Measurements from ENCODE around the gene LAMA3.

Gene LAMA3

GRCh38 chr18:23688528-23688927 lies 725 bp upstream of the LAMA3 start:
- no peaks in the 10 kb centered on the region for H3K36me3 ChIP-seq (ENCODE audit: control insufficient read depth, insufficient read depth, low read length)
- 68 to 72% methylated on average over 4 of the region's 5 CpGs for WGBS, 2 experiments
- H3K9me3 ChIP-seq (ENCODE audit: control insufficient read depth, low read length), result no peaks in the 10 kb centered on the region
- no peaks in the 10 kb centered on the region for H3K4me1 ChIP-seq (ENCODE audit: control insufficient read depth, insufficient read depth, low read length)
- H3K27me3 ChIP-seq (ENCODE audit: control insufficient read depth, insufficient read depth, low read length, poor library complexity, severe bottlenecking), result peaks cover 53% of the 10 kb centered on the region
- no peak overlapping the region for H3K27ac ChIP-seq (ENCODE audit: insufficient read depth, low read depth, low read length, poor library complexity, severe bottlenecking)
- H3K4me3 ChIP-seq (ENCODE audit: insufficient read depth, low read depth, low read length), result no peak overlapping the region

- Histone ChIP-seq H3K4me3 (ENCODE audit: insufficient read depth, low read depth, low read length) (peak overlapping the region; percentile 28), H3K4me1 (ENCODE audit: control insufficient read depth, insufficient read depth, low read length) (no peaks in the 10 kb centered on the region), H3K27ac (ENCODE audit: insufficient read depth, low read depth, low read length, poor library complexity, severe bottlenecking) (no peak overlapping the region), H3K9me3 (ENCODE audit: control insufficient read depth, low read length) (no peaks in the 10 kb centered on the region), H3K27me3 (ENCODE audit: control insufficient read depth, insufficient read depth, low read length, poor library complexity, severe bottlenecking) (peaks cover 53% of the 10 kb centered on the region), H3K36me3 (ENCODE audit: control insufficient read depth, insufficient read depth, low read length) (no peaks in the 10 kb centered on the region)
- WGBS, 2 experiments, result 3% methylated on average over 85 of the region's 85 CpGs
Measured at GRCh38 chr18:23689616-23690504, 607 bp downstream of the LAMA3 start.

- no peaks in the 10 kb centered on the region for H3K4me1 ChIP-seq (ENCODE audit: control insufficient read depth, insufficient read depth, low read length)
- 44 to 48% methylated on average over 16 of the region's 21 CpGs for WGBS, 2 experiments
- no peaks in the 10 kb centered on the region for H3K36me3 ChIP-seq (ENCODE audit: control insufficient read depth, insufficient read depth, low read length)
- no peak overlapping the region for H3K4me3 ChIP-seq (ENCODE audit: insufficient read depth, low read depth, low read length)
- H3K27ac ChIP-seq (ENCODE audit: insufficient read depth, low read depth, low read length, poor library complexity, severe bottlenecking), result no peak overlapping the region
- H3K27me3 ChIP-seq (ENCODE audit: control insufficient read depth, insufficient read depth, low read length, poor library complexity, severe bottlenecking), result peaks cover 53% of the 10 kb centered on the region
- no peaks in the 10 kb centered on the region for H3K9me3 ChIP-seq (ENCODE audit: control insufficient read depth, low read length)
Measured at GRCh38 chr18:23690505-23691068, 1.3 kb downstream of the LAMA3 start.

DNA sequence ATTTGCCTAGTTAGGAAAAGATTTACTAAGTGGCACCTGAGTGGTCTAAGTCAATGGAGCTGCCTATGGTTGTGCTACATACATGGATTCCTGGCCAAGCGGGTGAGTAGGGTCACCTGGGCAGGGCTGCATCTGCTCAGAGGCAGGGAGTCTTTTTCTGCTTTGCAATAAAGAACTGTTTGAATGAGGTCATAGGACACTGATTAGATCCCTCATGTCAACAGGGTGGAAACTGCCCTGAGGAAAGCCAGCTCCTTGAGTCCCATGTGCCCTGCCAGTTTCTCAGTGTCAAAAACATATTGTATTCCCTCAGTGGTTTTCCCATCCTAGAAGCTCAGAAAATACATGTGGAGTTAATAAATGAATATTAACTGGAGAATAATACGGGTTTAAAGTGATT lies 4.6 kb downstream of the LAMA3 start:
- H3K36me3 ChIP-seq (ENCODE audit: control insufficient read depth, insufficient read depth, low read length), result no peaks in the 10 kb centered on the region
- H3K27ac ChIP-seq (ENCODE audit: insufficient read depth, low read depth, low read length, poor library complexity, severe bottlenecking), result no peak overlapping the region
- no peak overlapping the region for H3K4me3 ChIP-seq (ENCODE audit: insufficient read depth, low read depth, low read length)
- peaks cover 28% of the 10 kb centered on the region for H3K27me3 ChIP-seq (ENCODE audit: control insufficient read depth, insufficient read depth, low read length, poor library complexity, severe bottlenecking)
- WGBS, 2 experiments, result 84 to 92% methylated on average over 2 of the region's 2 CpGs
- no peaks in the 10 kb centered on the region for H3K9me3 ChIP-seq (ENCODE audit: control insufficient read depth, low read length)
- H3K4me1 ChIP-seq (ENCODE audit: control insufficient read depth, insufficient read depth, low read length), result no peaks in the 10 kb centered on the region

DNA sequence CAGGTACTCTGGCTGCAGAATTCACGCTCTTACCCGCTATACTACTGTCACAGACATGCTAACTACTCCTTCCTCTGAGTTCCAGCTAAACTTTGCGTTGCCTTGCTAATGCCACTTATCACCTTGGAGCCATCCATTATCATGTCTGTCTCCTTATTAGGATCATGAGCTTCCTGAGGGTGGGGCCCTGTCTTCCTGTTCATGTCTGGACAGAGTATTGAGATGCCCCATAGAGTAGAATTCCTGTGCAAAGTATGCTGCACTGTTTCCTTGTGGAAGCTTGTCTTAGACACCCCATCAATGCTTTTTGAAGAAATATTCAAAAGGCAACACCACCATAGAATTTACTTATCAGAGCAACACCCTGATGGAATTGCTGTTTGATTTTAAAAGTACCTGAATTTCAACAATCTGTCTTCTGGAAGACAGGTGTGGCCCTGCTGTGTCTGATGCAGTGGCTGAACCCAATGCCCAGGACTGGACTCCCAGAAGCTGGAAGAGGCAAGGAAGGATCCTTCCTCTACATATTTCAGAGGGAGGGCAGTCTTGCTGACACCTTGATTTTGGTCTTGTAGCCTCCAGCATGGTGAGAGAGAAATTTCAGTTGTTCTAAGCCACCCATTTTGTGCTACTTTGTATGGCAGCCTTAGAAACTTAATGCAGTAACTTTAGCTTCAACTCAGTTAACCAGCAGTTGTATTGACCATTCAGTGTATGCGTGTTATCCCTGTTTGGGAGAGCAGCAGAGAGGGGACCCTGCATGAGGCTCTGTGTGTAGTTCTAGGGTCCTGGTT lies 5.6 kb downstream of the LAMA3 start:
- Histone ChIP-seq H3K4me1 (ENCODE audit: control insufficient read depth, insufficient read depth, low read length) (no peaks in the 10 kb centered on the region), H3K9me3 (ENCODE audit: control insufficient read depth, low read length) (no peaks in the 10 kb centered on the region), H3K36me3 (ENCODE audit: control insufficient read depth, insufficient read depth, low read length) (no peaks in the 10 kb centered on the region), H3K27ac (ENCODE audit: insufficient read depth, low read depth, low read length, poor library complexity, severe bottlenecking) (no peak overlapping the region), H3K27me3 (ENCODE audit: control insufficient read depth, insufficient read depth, low read length, poor library complexity, severe bottlenecking) (peaks cover 18% of the 10 kb centered on the region), H3K4me3 (ENCODE audit: insufficient read depth, low read depth, low read length) (no peak overlapping the region)
- WGBS, 2 experiments, result 93 to 94% methylated on average over 4 of the region's 4 CpGs

DNA sequence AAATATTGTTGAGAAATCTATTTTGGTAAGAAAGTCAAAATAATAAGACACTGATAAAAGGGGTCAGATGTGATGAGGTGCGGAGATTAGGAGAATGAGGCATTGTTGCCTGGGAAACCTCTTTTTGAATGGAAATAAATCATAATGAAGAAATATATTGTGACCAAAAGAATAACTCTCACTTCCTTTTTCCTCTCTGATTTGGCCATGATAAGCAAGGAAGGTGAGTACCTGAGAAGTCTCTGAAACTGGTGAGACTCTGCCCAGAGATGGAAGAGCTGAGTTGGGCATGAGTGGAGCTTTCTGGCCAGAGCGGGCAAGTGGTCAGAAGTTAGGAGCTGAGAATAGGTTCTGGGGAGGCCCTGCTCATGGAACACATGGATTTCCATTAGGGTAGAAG lies 11.8 kb downstream of the LAMA3 start:
- no peaks in the 10 kb centered on the region for H3K9me3 ChIP-seq (ENCODE audit: control insufficient read depth, low read length)
- no peaks in the 10 kb centered on the region for H3K4me1 ChIP-seq (ENCODE audit: control insufficient read depth, insufficient read depth, low read length)
- no peak overlapping the region for H3K27ac ChIP-seq (ENCODE audit: insufficient read depth, low read depth, low read length, poor library complexity, severe bottlenecking)
- no peak overlapping the region for H3K4me3 ChIP-seq (ENCODE audit: insufficient read depth, low read depth, low read length)
- 80 to 88% methylated on average over 2 of the region's 2 CpGs for WGBS, 2 experiments
- no peaks in the 10 kb centered on the region for H3K36me3 ChIP-seq (ENCODE audit: control insufficient read depth, insufficient read depth, low read length)
- H3K27me3 ChIP-seq (ENCODE audit: control insufficient read depth, insufficient read depth, low read length, poor library complexity, severe bottlenecking), result no peaks in the 10 kb centered on the region

DNA sequence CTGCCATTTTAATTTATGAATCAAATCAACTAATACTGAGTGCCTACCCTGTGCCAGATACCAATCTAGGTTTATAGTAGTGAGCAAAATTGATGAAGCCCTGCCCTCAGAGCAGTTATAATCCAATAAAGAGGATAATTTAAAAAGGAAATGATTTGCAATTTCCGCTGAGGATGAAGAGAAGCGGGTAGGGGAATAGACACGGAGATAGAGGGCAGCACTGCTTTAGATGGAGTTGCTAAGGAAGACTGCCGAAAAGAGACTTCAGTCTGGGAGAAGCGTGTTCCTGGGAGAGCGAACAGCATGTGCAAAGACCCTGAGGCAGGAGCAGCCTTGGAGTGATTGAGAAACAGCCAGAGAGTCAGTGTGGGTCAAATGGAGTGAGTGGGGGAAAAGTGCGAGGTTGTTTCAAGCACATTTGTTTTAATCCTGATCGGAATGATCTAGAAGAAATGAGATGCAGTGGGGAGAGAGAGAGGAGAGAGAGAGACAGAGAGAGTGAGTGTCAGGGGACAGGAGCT lies 12.4 kb downstream of the LAMA3 start:
- Histone ChIP-seq H3K4me1 (ENCODE audit: control insufficient read depth, insufficient read depth, low read length) (no peaks in the 10 kb centered on the region), H3K36me3 (ENCODE audit: control insufficient read depth, insufficient read depth, low read length) (no peaks in the 10 kb centered on the region), H3K27ac (ENCODE audit: insufficient read depth, low read depth, low read length, poor library complexity, severe bottlenecking) (no peak overlapping the region), H3K4me3 (ENCODE audit: insufficient read depth, low read depth, low read length) (no peak overlapping the region), H3K27me3 (ENCODE audit: control insufficient read depth, insufficient read depth, low read length, poor library complexity, severe bottlenecking) (no peaks in the 10 kb centered on the region), H3K9me3 (ENCODE audit: control insufficient read depth, low read length) (no peaks in the 10 kb centered on the region)
- WGBS, 2 experiments, result 88 to 90% methylated on average over 8 of the region's 8 CpGs

DNA sequence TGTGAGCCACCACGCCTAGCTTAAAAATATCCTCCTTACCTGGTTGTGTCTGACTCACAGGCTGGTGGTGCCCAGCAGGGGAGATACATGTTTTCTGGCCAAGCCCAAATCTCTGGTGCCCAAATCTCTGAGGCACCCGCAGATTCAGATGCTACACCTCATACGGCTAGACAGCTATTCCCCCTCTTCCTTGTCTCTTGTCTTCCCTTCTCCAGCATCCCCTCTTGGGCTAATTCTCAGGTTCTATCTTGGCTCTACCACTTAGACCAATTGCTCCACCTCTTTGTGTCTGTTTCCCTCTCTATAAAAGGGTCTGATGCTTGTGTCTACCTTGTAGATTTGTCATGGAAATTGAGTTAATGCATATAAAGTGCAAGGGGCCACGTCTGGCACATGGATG lies 13.4 kb downstream of the LAMA3 start:
- Histone ChIP-seq H3K36me3 (ENCODE audit: control insufficient read depth, insufficient read depth, low read length) (no peaks in the 10 kb centered on the region), H3K27me3 (ENCODE audit: control insufficient read depth, insufficient read depth, low read length, poor library complexity, severe bottlenecking) (no peaks in the 10 kb centered on the region), H3K9me3 (ENCODE audit: control insufficient read depth, low read length) (no peaks in the 10 kb centered on the region), H3K4me1 (ENCODE audit: control insufficient read depth, insufficient read depth, low read length) (no peaks in the 10 kb centered on the region), H3K4me3 (ENCODE audit: insufficient read depth, low read depth, low read length) (no peak overlapping the region), H3K27ac (ENCODE audit: insufficient read depth, low read depth, low read length, poor library complexity, severe bottlenecking) (no peak overlapping the region)
- 87 to 93% methylated on average over 4 of the region's 4 CpGs for WGBS, 2 experiments

DNA sequence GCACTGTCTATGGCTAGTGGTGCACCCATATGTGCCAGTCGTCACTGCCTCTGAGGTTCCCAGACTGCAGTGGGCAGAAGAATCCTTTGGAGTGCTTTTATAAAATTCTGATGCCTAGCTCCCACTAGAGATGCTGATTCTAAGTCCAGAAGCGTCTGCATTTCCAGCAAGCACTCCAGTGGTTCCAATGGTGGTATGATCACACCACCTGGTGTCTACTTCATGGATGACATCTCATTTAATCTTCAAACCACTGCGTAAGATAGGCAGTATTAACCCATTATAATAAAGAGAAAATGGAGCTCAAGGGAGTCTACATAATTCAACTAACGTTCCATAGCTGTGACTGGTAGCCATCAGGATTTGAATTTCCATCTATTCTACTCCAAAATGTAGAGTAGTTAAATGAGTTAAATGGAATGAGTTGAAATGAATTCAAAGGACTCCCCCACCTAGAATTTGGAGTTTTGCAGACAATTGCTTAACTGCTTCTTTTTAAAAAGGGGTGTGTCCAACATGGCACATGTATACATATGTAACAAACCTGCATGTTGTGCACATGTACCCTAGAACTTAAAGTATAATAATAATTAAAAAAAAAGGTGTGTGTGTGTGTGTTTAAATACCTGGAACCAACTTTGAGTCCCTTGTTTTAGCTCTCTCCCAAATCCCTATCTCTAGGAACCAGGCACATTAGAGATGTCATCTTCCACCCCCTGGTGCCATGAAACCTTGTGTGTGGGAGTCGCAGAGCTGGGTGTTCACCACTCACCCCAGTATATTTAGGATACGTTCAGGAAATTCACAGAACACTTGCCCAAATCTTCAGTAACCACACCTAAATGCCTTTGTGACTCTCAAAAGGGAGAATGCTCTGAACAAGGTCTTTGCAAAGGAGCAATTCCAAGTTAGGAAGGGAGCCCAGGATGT lies 14.1 kb downstream of the LAMA3 start:
- WGBS, 2 experiments, result 66 to 78% methylated on average over 4 to 5 of the region's 6 CpGs
- Histone ChIP-seq H3K4me3 (ENCODE audit: insufficient read depth, low read depth, low read length) (no peak overlapping the region), H3K36me3 (ENCODE audit: control insufficient read depth, insufficient read depth, low read length) (no peaks in the 10 kb centered on the region), H3K27ac (ENCODE audit: insufficient read depth, low read depth, low read length, poor library complexity, severe bottlenecking) (no peak overlapping the region), H3K9me3 (ENCODE audit: control insufficient read depth, low read length) (no peaks in the 10 kb centered on the region), H3K4me1 (ENCODE audit: control insufficient read depth, insufficient read depth, low read length) (no peaks in the 10 kb centered on the region), H3K27me3 (ENCODE audit: control insufficient read depth, insufficient read depth, low read length, poor library complexity, severe bottlenecking) (no peaks in the 10 kb centered on the region)
